Measurements from ENCODE around the gene GART. TPM values are rescaled to one million over a fixed set of nuclear protein-coding genes. Genes with fewer than 3 reads are reported as not detected.

Gene GART
- total RNA-seq, 1 donor from 2014 or later, result 58.2 TPM

DNA sequence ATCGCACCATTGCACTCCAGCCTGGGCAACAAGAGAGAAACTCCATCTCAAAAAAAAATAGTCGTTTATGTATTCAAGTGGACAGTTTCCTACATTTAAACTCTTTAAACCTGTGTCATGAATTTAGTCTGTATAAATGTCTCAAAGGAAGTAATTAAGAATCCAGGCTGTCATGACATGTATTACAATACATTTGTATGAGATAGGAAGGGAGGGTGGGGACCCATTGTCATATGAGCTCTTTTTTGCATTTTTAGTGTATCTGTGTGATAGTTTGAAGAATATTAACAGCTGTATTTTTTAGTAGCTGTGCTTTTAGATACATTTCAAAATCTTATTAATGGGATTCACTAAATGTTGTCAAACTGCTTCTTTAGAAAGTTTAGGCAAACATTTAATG, 26.5 kb upstream of the GART start:
- DNase-seq (ENCODE audit: low spot score), result no peak
- no peak overlapping the region for H3K4me3 Mint-ChIP-seq (ENCODE audit: unreplicated experiment)
- no peak for TF ChIP-seq CTCF (IDR thresholded peaks at IDR 0.05)
- H3K36me3 Mint-ChIP-seq (ENCODE audit: low read depth), result peaks cover 13% of the 10 kb centered on the region
- H3K4me1 Mint-ChIP-seq (ENCODE audit: low read depth), result no peaks in the 10 kb centered on the region
- H3K27me3 Mint-ChIP-seq (ENCODE audit: low read depth), result no peaks in the 10 kb centered on the region
- H3K27ac Mint-ChIP-seq (ENCODE audit: unreplicated experiment), result no peak overlapping the region
- H3K9me3 Mint-ChIP-seq (ENCODE audit: low read depth), result no peaks in the 10 kb centered on the region

GRCh38 chr21:33567914-33568313, 26.0 kb upstream of the GART start:
- no peak for DNase-seq (ENCODE audit: low spot score)
- peaks cover 14% of the 10 kb centered on the region for H3K36me3 Mint-ChIP-seq (ENCODE audit: low read depth)
- no peaks in the 10 kb centered on the region for H3K27me3 Mint-ChIP-seq (ENCODE audit: low read depth)
- TF ChIP-seq CTCF (IDR thresholded peaks at IDR 0.05), result no peak
- H3K27ac Mint-ChIP-seq (ENCODE audit: unreplicated experiment), result peak overlapping the region; percentile 77
- H3K4me1 Mint-ChIP-seq (ENCODE audit: low read depth), result no peaks in the 10 kb centered on the region
- H3K9me3 Mint-ChIP-seq (ENCODE audit: low read depth), result no peaks in the 10 kb centered on the region
- H3K4me3 Mint-ChIP-seq (ENCODE audit: unreplicated experiment), result no peak overlapping the region

- Mint-ChIP-seq H3K9me3 (ENCODE audit: low read depth) (no peaks in the 10 kb centered on the region), H3K27ac (ENCODE audit: unreplicated experiment) (no peak overlapping the region), H3K4me1 (ENCODE audit: low read depth) (peaks cover 3% of the 10 kb centered on the region), H3K36me3 (ENCODE audit: low read depth) (peaks cover 13% of the 10 kb centered on the region), H3K27me3 (ENCODE audit: low read depth) (no peaks in the 10 kb centered on the region), H3K4me3 (ENCODE audit: unreplicated experiment) (no peak overlapping the region)
- no peak for DNase-seq (ENCODE audit: low spot score)
- TF ChIP-seq CTCF (IDR thresholded peaks at IDR 0.05), result no peak
These were observed 24.6 kb upstream of the GART start for GRCh38 chr21:33566514-33566913.

- no peaks in the 10 kb centered on the region for H3K9me3 Mint-ChIP-seq (ENCODE audit: low read depth)
- H3K4me3 Mint-ChIP-seq (ENCODE audit: unreplicated experiment), result no peak overlapping the region
- no peak for TF ChIP-seq CTCF (IDR thresholded peaks at IDR 0.05)
- H3K36me3 Mint-ChIP-seq (ENCODE audit: low read depth), result peaks cover 32% of the 10 kb centered on the region
- H3K27me3 Mint-ChIP-seq (ENCODE audit: low read depth), result no peaks in the 10 kb centered on the region
- H3K4me1 Mint-ChIP-seq (ENCODE audit: low read depth), result peaks cover 13% of the 10 kb centered on the region
- H3K27ac Mint-ChIP-seq (ENCODE audit: unreplicated experiment), result no peak overlapping the region
- no peak for DNase-seq (ENCODE audit: low spot score)
These were observed 20.5 kb upstream of the GART start for GRCh38 chr21:33562389-33562788.

DNA sequence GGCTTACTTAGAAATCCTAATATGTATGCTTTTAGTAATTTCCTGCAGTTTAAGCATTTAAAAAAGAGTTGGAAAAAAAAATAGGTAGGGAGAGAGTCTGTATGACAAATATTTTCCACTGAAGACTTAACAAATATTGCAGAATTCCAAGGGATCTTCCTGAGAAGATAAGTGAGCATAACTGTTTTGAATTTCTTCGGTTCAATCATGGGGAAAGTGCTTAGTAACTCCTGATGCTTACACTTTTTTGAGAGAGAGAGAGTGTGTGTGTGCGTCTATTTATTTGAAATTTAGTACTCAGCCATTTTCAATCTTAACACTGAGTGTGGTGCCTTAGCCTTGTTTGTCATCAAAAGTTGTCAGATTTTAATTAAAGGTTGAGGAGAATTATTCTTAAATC, 19.5 kb upstream of the GART start:
- Mint-ChIP-seq H3K36me3 (ENCODE audit: low read depth) (peaks cover 39% of the 10 kb centered on the region), H3K27me3 (ENCODE audit: low read depth) (no peaks in the 10 kb centered on the region), H3K4me1 (ENCODE audit: low read depth) (peaks cover 17% of the 10 kb centered on the region), H3K9me3 (ENCODE audit: low read depth) (no peaks in the 10 kb centered on the region), H3K27ac (ENCODE audit: unreplicated experiment) (peak overlapping the region; percentile 34), H3K4me3 (ENCODE audit: unreplicated experiment) (no peak overlapping the region)
- no peak for DNase-seq (ENCODE audit: low spot score)
- TF ChIP-seq CTCF (IDR thresholded peaks at IDR 0.05), result no peak

All from chondrocyte (in vitro differentiated cells).